OCI-M1 (cell line): Measurements from ENCODE around the gene GPR68.
"Not testable (repeated sequence)": the region's sequence is repeated elsewhere in the genome, so short reads cannot be mapped to it uniquely, and the experiment has no call there.

Source experiments
- DNase-seq: peaks from one replicate; lab custom pipeline; 2025; lab: John Stamatoyannopoulos, UW

GPR68 gene

DNA sequence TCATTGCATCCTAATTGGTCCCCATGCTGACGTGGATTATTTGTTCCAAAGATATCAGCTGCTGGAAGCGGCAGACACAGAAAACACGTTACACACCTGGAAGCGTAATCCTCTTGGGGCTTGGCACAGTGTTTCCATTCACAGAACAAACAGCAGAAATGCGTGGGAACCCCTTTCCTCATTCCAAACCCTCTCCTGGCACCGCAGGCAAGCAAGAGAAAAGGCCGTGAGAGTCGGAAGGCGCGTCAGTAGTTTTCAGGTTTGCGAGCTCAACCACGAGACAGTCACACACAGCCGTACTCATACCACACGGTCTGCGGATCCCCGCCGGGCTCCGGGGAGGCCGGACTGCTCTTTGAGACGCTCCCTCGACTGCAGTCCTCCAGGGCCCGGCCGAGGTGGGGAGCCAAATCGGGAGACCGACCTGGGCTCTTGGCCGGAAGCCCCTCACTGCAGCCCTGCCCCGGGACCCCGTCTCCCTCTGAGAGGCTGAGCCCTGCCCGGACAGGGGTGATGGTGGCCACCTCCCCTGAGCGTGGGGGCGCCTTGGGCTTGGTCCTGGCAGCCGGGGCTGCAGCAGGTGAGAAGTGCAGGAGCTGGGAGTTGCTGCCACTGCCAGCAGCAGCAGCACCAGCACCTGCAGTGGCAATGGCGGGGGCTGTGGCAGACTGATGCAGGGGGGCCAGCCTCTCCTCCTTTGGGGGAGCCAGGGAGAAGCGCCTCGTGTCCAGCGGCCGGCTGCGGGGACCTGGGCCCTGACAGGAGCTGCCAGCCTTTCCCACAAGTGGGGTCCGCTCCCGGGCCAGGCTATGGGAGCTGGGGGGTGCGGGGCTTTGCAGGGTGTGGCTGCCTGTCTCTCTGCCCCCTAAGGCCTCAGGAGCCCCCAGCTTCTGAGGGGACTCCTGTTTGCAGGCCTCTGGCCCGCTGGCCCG, 28.1 kb upstream of the GPR68 start:
- no peak for DNase-seq

GRCh38 chr14:91271639-91272038, 27.1 kb upstream of the GPR68 start:
- DNase-seq = no peak

- no peak for DNase-seq
Observed at GRCh38 chr14:91270619-91271018, 26.1 kb upstream of the GPR68 start.

- no peak for DNase-seq
Observed at GRCh38 chr14:91270188-91270587, 25.7 kb upstream of the GPR68 start.

- no peak for DNase-seq
Observed at GRCh38 chr14:91269076-91269991, 24.8 kb upstream of the GPR68 start.

GRCh38 chr14:91267965-91268437, 23.5 kb upstream of the GPR68 start:
- peak; percentile 61 for DNase-seq

GRCh38 chr14:91266276-91266675, 21.8 kb upstream of the GPR68 start:
- not testable (repeated sequence) for DNase-seq

- no peak for DNase-seq
Observed at GRCh38 chr14:91265404-91265803, 20.9 kb upstream of the GPR68 start.

GRCh38 chr14:91264151-91265150, 19.9 kb upstream of the GPR68 start:
- DNase-seq = no peak

GRCh38 chr14:91263329-91263728, 18.8 kb upstream of the GPR68 start:
- no peak for DNase-seq

GRCh38 chr14:91261986-91262549, 17.6 kb upstream of the GPR68 start:
- no peak for DNase-seq

- no peak for DNase-seq
Observed at GRCh38 chr14:91261115-91261514, 16.6 kb upstream of the GPR68 start.

DNA sequence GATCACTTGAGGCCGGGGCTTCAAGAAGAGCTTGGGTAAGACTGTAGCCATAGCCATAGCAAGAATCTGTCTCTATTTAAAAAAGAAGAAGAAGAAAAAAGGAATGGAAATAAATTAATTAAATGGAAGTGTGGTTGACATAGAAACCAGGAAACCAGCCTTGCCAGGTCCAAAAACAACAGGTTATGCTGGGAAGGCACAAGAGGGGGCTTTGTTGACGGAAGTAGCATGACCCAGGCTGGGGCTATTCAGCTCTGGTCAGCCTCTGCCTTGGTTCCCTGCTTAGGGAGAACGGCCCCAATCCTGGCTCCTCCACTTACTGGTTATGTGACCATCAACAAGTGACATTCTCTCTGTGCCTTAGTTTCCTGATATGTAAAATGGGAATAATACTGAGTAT, 14.4 kb upstream of the GPR68 start:
- no peak for DNase-seq

GRCh38 chr14:91258011-91258618, 13.6 kb upstream of the GPR68 start:
- no peak for DNase-seq

DNA sequence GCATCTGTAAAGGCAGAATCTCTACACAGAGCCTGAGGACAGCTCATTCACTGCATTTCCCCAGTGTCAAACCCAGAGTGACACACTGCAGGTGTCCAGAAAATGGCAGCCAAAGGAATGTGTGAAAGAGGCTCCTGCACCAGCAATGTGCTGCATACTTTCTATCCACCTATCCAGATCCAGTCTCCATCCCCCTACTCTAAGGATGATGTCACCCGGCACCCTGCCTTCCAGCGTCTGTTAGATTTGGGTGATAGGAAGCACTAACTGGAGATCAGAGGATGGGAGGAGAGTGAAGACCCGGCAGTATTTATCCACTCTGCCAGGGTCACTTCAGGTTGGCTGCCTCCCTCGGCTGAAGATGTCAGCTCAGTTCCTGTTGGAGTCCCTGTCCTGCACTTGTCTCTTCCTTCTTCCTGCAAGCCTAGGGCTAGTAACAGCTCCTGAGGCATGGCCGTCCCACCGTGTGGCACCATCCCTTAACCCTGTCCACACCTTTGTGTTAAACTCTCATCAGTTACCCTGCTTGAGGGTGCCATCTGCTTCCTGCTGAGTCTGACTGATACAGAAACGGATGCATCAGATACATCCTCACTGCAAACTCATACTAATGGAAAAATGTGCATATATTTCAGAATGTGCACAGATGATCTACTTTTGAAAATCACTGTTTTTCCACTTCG, 13.0 kb upstream of the GPR68 start:
- no peak for DNase-seq

- no peak for DNase-seq
Observed at GRCh38 chr14:91256661-91257060, 12.2 kb upstream of the GPR68 start.

GRCh38 chr14:91255026-91255695, 10.7 kb upstream of the GPR68 start:
- no peak for DNase-seq

- no peak for DNase-seq
Observed at GRCh38 chr14:91254461-91254860, 10.0 kb upstream of the GPR68 start.

DNA sequence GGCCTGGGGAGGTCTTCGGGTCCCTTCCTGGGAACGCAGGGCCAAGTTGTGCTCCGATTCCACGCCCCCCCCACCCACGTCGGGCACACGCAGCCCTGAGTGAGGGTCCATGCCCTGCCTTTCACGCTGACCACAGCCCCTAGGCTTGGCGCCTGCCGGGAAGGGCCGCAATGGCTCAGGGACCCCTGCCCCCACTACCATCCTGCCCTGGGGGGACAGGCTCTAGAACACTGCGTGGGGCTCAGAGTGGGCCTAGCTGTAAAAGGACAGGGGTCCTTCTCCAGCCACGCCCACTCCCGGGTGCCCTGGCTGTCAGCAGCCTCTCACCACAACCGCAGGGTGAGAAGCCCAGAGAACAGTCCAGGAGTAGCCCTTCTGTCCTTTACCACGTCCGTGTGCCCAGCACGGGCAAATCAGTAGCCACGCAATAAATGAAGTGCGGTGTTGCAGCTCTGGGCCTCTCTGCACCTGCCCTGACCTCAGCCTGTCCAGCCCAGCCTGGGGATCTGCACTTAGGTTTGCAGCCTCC, 9.4 kb upstream of the GPR68 start:
- no peak for DNase-seq
